GM12865 (cell line): ENCODE results near the gene ZNF525.
"Not testable (repeated sequence)": the region's sequence is repeated elsewhere in the genome, so short reads cannot be mapped to it uniquely, and the experiment has no call there.

Source experiments
- DNase-seq: peaks from one replicate; pipeline ENCODE4 v3.0.0; 2010; ENCODE audit warnings: low read depth
- H3K4me3 ChIP-seq: 2 replicates; pipeline ENCODE4 v1.5.1; 2011; ENCODE audit warnings: mild to moderate bottlenecking, low read depth, low read length, control low read depth
- CTCF ChIP-seq: IDR thresholded peaks from 2 replicates; pipeline ENCODE4 v1.5.1; 2011; ENCODE audit warnings: low read length, control low read depth, low read depth, inconsistent platforms; ENCODE audit not compliant: insufficient read depth; ENCODE audit errors: missing control alignments

ZNF525 gene

GRCh38 chr19:53396525-53396868 is 31.0 kb downstream of the ZNF525 start:
- H3K4me3 ChIP-seq, result no peak overlapping the region
- DNase-seq, result no peak
- no peak for TF ChIP-seq CTCF

GRCh38 chr19:53397918-53398317 is 32.4 kb downstream of the ZNF525 start:
- DNase-seq, H3K4me3 ChIP-seq: not testable (repeated sequence)

- TF ChIP-seq CTCF, result no peak
Measured at GRCh38 chr19:53409505-53410204, 44.1 kb downstream of the ZNF525 start.

GRCh38 chr19:53420520-53421315 is 55.2 kb downstream of the ZNF525 start:
- DNase-seq, H3K4me3 ChIP-seq: not testable (repeated sequence)

More at GRCh38 chr19:53409505-53410204, 44.1 kb downstream of the ZNF525 start:
- no peak for DNase-seq
- no peak overlapping the region for H3K4me3 ChIP-seq

GRCh38 chr19:53422551-53422950 is 57.0 kb downstream of the ZNF525 start:
- no peak for TF ChIP-seq CTCF
- no peak for DNase-seq
- no peak overlapping the region for H3K4me3 ChIP-seq

- not testable (repeated sequence) for DNase-seq, H3K4me3 ChIP-seq
Measured at GRCh38 chr19:53423074-53423473, 57.6 kb downstream of the ZNF525 start.

GRCh38 chr19:53423680-53424079 is 58.2 kb downstream of the ZNF525 start:
- not testable (repeated sequence) for DNase-seq, H3K4me3 ChIP-seq

- peak; percentile 60 for TF ChIP-seq CTCF
- H3K4me3 ChIP-seq, result no peak overlapping the region
- DNase-seq, result peak; percentile 59
Measured at GRCh38 chr19:53424968-53425597, 59.6 kb downstream of the ZNF525 start.
